Uterus (tissue), 4 donors: ENCODE measurements around the gene ZNF470. TPM values are rescaled to one million over a fixed set of nuclear protein-coding genes. Genes with fewer than 3 reads are reported as not detected.
A peak's percentile ranks its signal among the peaks of the same experiment; 100 is the strongest.

Experiments
- DNase-seq, 2 donors: peaks; one replicate each; pipeline ENCODE4 v3.0.0-alpha.2; 2019 to 2020
- H3K27ac ChIP-seq, 2 donors: fragments of 200-600 bp; sonication (generic); 1 replicate in 1 of 2; 2 replicates in 1 of 2; pipeline ENCODE4 v1.5.1; 2016 to 2018
- H3K27me3 ChIP-seq, 2 donors: fragments of 200-600 bp; sonication (generic); one replicate each; pipeline ENCODE4 v1.5.1; 2018 to 2019; ENCODE audit warnings: control low read depth in 1 of 2
- H3K36me3 ChIP-seq, 2 donors: fragments of 200-600 bp; sonication (generic); one replicate each; pipeline ENCODE4 v1.5.1; 2019; ENCODE audit warnings: control low read depth in 1 of 2
- H3K4me1 ChIP-seq, 2 donors: fragments of 200-600 bp; sonication (generic); one replicate each; pipeline ENCODE4 v1.5.1; 2018 to 2019; ENCODE audit warnings: control low read depth in 1 of 2
- H3K4me3 ChIP-seq, 2 donors: fragments of 200-600 bp; sonication (generic); 1 replicate in 1 of 2; 2 replicates in 1 of 2; pipeline ENCODE4 v1.5.1; 2018 to 2019; ENCODE audit warnings: mild to moderate bottlenecking in 1 of 2
- H3K9me3 ChIP-seq, 2 donors: fragments of 200-600 bp; sonication (generic); one replicate each; pipeline ENCODE4 v1.5.1; 2019; ENCODE audit warnings: control low read depth in 1 of 2
- CTCF ChIP-seq, 4 experiments: fragments of 200-600 bp in 2 of 4; fragments of 450-650 bp in 2 of 4; sonication (generic) in 2 of 4; IDR thresholded peaks; one replicate each; pipeline ENCODE4 v1.5.1; 2016 to 2019; ENCODE audit warnings: antibody characterized with exemption in 4 of 4, mild to moderate bottlenecking in 2 of 4, moderate library complexity in 1 of 4
- POLR2A ChIP-seq, 2 donors: fragments of 450-650 bp; IDR thresholded peaks; one replicate each; pipeline ENCODE4 v1.6.1; 2016; ENCODE audit warnings: antibody characterized with exemption in 2 of 2, mild to moderate bottlenecking in 1 of 2, moderate library complexity in 1 of 2
- intact Hi-C: fragments of 100-400 bp; cut with DNase I; formaldehyde crosslinking; loops from one replicate; pipeline ENCODE4 v1.15.1; 2023; ENCODE audit warnings: low total_unique reads
- total RNA-seq, 4 donors: library from RNA; depleted of rRNA in 3 of 4; stranded (reverse); fragments of >200 nt in 3 of 4; gene quantifications; one replicate each; pipeline versions ENCODE4 v1.1.0 to v1.2.4, GENCODE V29; 2014 to 2023
- donor health status: DM: yes; HTN: yes; CAD: no.

The ZNF470 gene
- total RNA-seq, 4 donors from 2014 or later = 7.5 to 11.0 (median 9.7) TPM

- Histone ChIP-seq H3K4me1 (no peaks in the 10 kb centered on the region), H3K9me3 (peaks cover 0 to 42% of the 10 kb centered on the region in 2 donors), H3K4me3 (peak overlapping the region; percentile 83 to 91), H3K27me3 (no peaks in the 10 kb centered on the region), H3K27ac (peak overlapping the region; percentile 66 to 83), H3K36me3 (no peaks in the 10 kb centered on the region)
- intact Hi-C loops = no loop called here
- DNase-seq = peak; percentile 39 to 62
- TF ChIP-seq CTCF (IDR thresholded peaks at IDR 0.05) (no peak), POLR2A (IDR thresholded peaks at IDR 0.05) (no peak)
These were observed 379 bp upstream of the ZNF470 start for GRCh38 chr19:56566904-56567273.

GRCh38 chr19:56572589-56572988, 5.3 kb downstream of the ZNF470 start:
- DNase-seq = no peak
- H3K4me3 ChIP-seq = no peak overlapping the region
- no peaks in the 10 kb centered on the region for H3K27me3 ChIP-seq
- H3K4me1 ChIP-seq = no peaks in the 10 kb centered on the region
- no peak for TF ChIP-seq CTCF (IDR thresholded peaks at IDR 0.05)
- no peak for TF ChIP-seq POLR2A (IDR thresholded peaks at IDR 0.05)
- H3K36me3 ChIP-seq = no peaks in the 10 kb centered on the region
- no peak overlapping the region for H3K27ac ChIP-seq
- intact Hi-C loops = no loop called here
- H3K9me3 ChIP-seq = peaks cover 17 to 70% of the 10 kb centered on the region in 2 donors

- peaks cover 24 to 79% of the 10 kb centered on the region in 2 donors for H3K9me3 ChIP-seq
- H3K27me3 ChIP-seq = no peaks in the 10 kb centered on the region
- no peaks in the 10 kb centered on the region for H3K4me1 ChIP-seq
- no peaks in the 10 kb centered on the region for H3K36me3 ChIP-seq
- TF ChIP-seq POLR2A (IDR thresholded peaks at IDR 0.05) (no peak), CTCF (IDR thresholded peaks at IDR 0.05) (no peak)
- no peak overlapping the region for H3K4me3 ChIP-seq
- H3K27ac ChIP-seq = no peak overlapping the region
- intact Hi-C loops = no loop called here
- DNase-seq = no peak
These were observed 6.6 kb downstream of the ZNF470 start for GRCh38 chr19:56573914-56574313.

- peaks cover 24 to 96% of the 10 kb centered on the region in 2 donors for H3K9me3 ChIP-seq
- intact Hi-C loops = no loop called here
- H3K4me1 ChIP-seq = no peaks in the 10 kb centered on the region
- peaks cover 0 to 2% of the 10 kb centered on the region in 2 donors for H3K36me3 ChIP-seq
- H3K4me3 ChIP-seq = no peak overlapping the region
- no peak overlapping the region for H3K27ac ChIP-seq
- DNase-seq = no peak
- TF ChIP-seq CTCF (IDR thresholded peaks at IDR 0.05) (no peak), POLR2A (IDR thresholded peaks at IDR 0.05) (no peak)
- no peaks in the 10 kb centered on the region for H3K27me3 ChIP-seq
These were observed 10.7 kb downstream of the ZNF470 start for GRCh38 chr19:56577719-56578602.

- Histone ChIP-seq H3K27me3 (no peaks in the 10 kb centered on the region), H3K9me3 (peaks cover 0 to 5% of the 10 kb centered on the region in 2 donors), H3K4me1 (no peaks in the 10 kb centered on the region), H3K36me3 (no peaks in the 10 kb centered on the region), H3K27ac (peak overlapping the region in 1 of 2 donors; percentile 70), H3K4me3 (peak overlapping the region; percentile 82 to 92)
- DNase-seq = no peak
- TF ChIP-seq CTCF (IDR thresholded peaks at IDR 0.05) = no peak
- TF ChIP-seq POLR2A (IDR thresholded peaks at IDR 0.05) = no peak
- intact Hi-C loops = no loop called here
These were observed 27.1 kb downstream of the ZNF470 start for GRCh38 chr19:56594446-56594782.
